K562 (cell line): ENCODE results near the gene DAD1. TPM values are rescaled to one million over a fixed set of nuclear protein-coding genes. Genes with fewer than 3 reads are reported as not detected.
A peak's percentile ranks its signal among the peaks of the same experiment; 100 is the strongest.

Source experiments
- BCOR ChIP-seq: fragments of 450-650 bp; IDR thresholded peaks from 2 replicates; pipeline ENCODE4 v1.6.1; 2016
- BRD9 ChIP-seq: fragments of 450-650 bp; IDR thresholded peaks from 2 replicates; pipeline ENCODE4 v1.6.1; 2018; ENCODE audit warnings: low read depth; ENCODE audit not compliant: partially characterized antibody
- CBFB ChIP-seq: sonication (generic); formaldehyde crosslinking; IDR thresholded peaks from 2 replicates; pipeline ENCODE4 v1.4.0; 2020; ENCODE audit warnings: mild to moderate bottlenecking, missing genetic modification reagents
- CTCF ChIP-seq, 3 experiments: IDR thresholded peaks in 2 of 3; conservative IDR thresholded peaks in 1 of 3; 2 replicates each; pipeline ENCODE4 v1.5.1; 2011 to 2012; ENCODE audit warnings: low read length in 3 of 3, mild to moderate bottlenecking in 3 of 3, control low read depth in 2 of 3, improper control_type of control experiment in 1 of 3, inconsistent platforms in 1 of 3, low read depth in 1 of 3, mixed read lengths in 1 of 3, moderate library complexity in 1 of 3; ENCODE audit not compliant: insufficient read depth in 2 of 3
- FOXM1 ChIP-seq, 2 experiments: fragments of 450-650 bp in 1 of 2; sonication (generic) in 1 of 2; formaldehyde crosslinking in 1 of 2; IDR thresholded peaks; 2 replicates each; pipeline versions ENCODE4 v1.6.1 to v1.9.0; 2017 to 2022; ENCODE audit warnings: low read depth in 2 of 2, mild to moderate bottlenecking in 2 of 2, missing genetic modification reagents in 1 of 2, moderate library complexity in 1 of 2
- PHF20 ChIP-seq: fragments of 450-650 bp; IDR thresholded peaks from 2 replicates; pipeline ENCODE4 v1.6.1; 2018; ENCODE audit not compliant: partially characterized antibody
- POLR2B ChIP-seq: fragments of 450-650 bp; IDR thresholded peaks from 2 replicates; pipeline ENCODE4 v1.6.1; 2018; ENCODE audit warnings: low read depth; ENCODE audit not compliant: partially characterized antibody
- RBM14 ChIP-seq: fragments of 200-400 bp; formaldehyde crosslinking; IDR thresholded peaks from 2 replicates; pipeline ENCODE4 v1.6.1; 2018; ENCODE audit warnings: low read depth, mild to moderate bottlenecking, low read length, moderate library complexity, borderline replicate concordance; ENCODE audit not compliant: insufficient read depth
- SAFB ChIP-seq: fragments of 200-400 bp; formaldehyde crosslinking; IDR thresholded peaks from 2 replicates; pipeline ENCODE4 v1.6.1; 2017; ENCODE audit warnings: low read depth, low read length, borderline replicate concordance
- SETDB1 ChIP-seq: IDR thresholded peaks from one replicate; pipeline ENCODE4 v1.6.1; 2012; ENCODE audit warnings: low read length, control low read depth, inconsistent platforms
- TEAD4 ChIP-seq, 2 experiments: sonication (generic) in 1 of 2; formaldehyde crosslinking in 1 of 2; IDR thresholded peaks; 2 replicates each; pipeline versions ENCODE4 v1.6.1 to v1.8.0; 2012 to 2022; ENCODE audit warnings: borderline replicate concordance in 1 of 2, inconsistent platforms in 1 of 2, low read length in 1 of 2, mild to moderate bottlenecking in 1 of 2, missing genetic modification reagents in 1 of 2
- TRIM24 ChIP-seq, 2 experiments: fragments of 450-650 bp; IDR thresholded peaks; 2 replicates each; pipeline ENCODE4 v1.6.1; 2016
- WHSC1 ChIP-seq: IDR thresholded peaks from one replicate; pipeline ENCODE4 v1.6.1; 2012; ENCODE audit warnings: low read length, control low read depth, inconsistent platforms
- ZC3H11A ChIP-seq: IDR thresholded peaks from 2 replicates; pipeline ENCODE4 v1.6.1; 2012; ENCODE audit warnings: low read depth, low read length, improper control_type of control experiment
- ZNF282 ChIP-seq: sonication (generic); formaldehyde crosslinking; IDR thresholded peaks from 2 replicates; pipeline ENCODE4 v1.8.1; 2023; ENCODE audit warnings: missing genetic modification reagents
- polyA plus RNA-seq, 8 experiments: library from polyadenylated mRNA; depleted of rRNA in 4 of 8; stranded (reverse) in 5 of 8; unstranded in 3 of 8; fragments of >200 nt; fragmentation: Nextera tagmentation in 2 of 8; fragmentation: Illumina TruSeq in 1 of 8; extraction: Ambion mirVana in 2 of 8; extraction: Trizol in 1 of 8; gene quantifications; 2 replicates each; pipeline versions ENCODE4 v1.2.1 to v1.2.3, GENCODE V29; 2011 to 2014; ENCODE audit warnings: inconsistent platforms in 1 of 8, missing spikeins in 1 of 8
- total RNA-seq, 7 experiments: library from RNA; depleted of rRNA in 6 of 7; stranded (reverse); fragments of >200 nt in 6 of 7; fragmentation: Illumina TruSeq in 2 of 7; extraction: Trizol in 2 of 7; gene quantifications; 2 replicates each; pipeline versions ENCODE4 v1.2.1 to v1.2.3, GENCODE V29; 2011 to 2021; ENCODE audit warnings: low replicate concordance in 1 of 7
- TF ChIP-seq, protein P1 (sequence below): IDR thresholded peaks from 3 replicates; pipeline ENCODE4 v1.6.1; 2011; ENCODE audit warnings: borderline replicate concordance, mild to moderate bottlenecking; ENCODE audit not compliant: insufficient read length, insufficient read depth

Gene DAD1
- total and polyA plus RNA-seq, 9 of the 15 experiments (the other 6 are each of a cell fraction or from before 2014, with no cell fraction given) = 104 to 617 (median 222) TPM

GRCh38 chr14:22556990-22557623 lies 31.9 kb downstream of the DAD1 start (continued):
- TF ChIP-seq CTCF (IDR thresholded peaks at IDR 0.05 in 2 of 3, conservative IDR thresholded peaks at IDR 0.05 in 1 of 3; ENCODE audit: insufficient read depth in 2 of 3, low read depth in 1 of 3, low read length in 3 of 3) (peak; percentile 75 to 98 (median 90); a peak in 5 of 6 replicates), PHF20 (no peak), TRIM24 (IDR thresholded peaks at IDR 0.05) (no peak), BRD9 (peak; percentile 70), ZNF282 (no peak), ZC3H11A (no peak), SAFB (no peak), RBM14 (no peak), POLR2B (no peak), FOXM1 (IDR thresholded peaks at IDR 0.05; ENCODE audit: low read depth) (no peak), FOXM1 (CRISPR knock-in tag; IDR thresholded peaks at IDR 0.05; ENCODE audit: low read depth) (no peak), WHSC1 (no peak), TEAD4 (IDR thresholded peaks at IDR 0.05; ENCODE audit: low read length) (0 out of 2 replicates have a peak, but pooled peaks have one; percentile 31), TEAD4 (CRISPR knock-in tag; IDR thresholded peaks at IDR 0.05; ENCODE audit: borderline replicate concordance) (no peak), CBFB (CRISPR knock-in tag) (no peak), SETDB1 (no peak), BCOR (no peak)
- TF ChIP-seq, protein P1, sequence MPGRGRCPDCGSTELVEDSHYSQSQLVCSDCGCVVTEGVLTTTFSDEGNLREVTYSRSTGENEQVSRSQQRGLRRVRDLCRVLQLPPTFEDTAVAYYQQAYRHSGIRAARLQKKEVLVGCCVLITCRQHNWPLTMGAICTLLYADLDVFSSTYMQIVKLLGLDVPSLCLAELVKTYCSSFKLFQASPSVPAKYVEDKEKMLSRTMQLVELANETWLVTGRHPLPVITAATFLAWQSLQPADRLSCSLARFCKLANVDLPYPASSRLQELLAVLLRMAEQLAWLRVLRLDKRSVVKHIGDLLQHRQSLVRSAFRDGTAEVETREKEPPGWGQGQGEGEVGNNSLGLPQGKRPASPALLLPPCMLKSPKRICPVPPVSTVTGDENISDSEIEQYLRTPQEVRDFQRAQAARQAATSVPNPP = no peak
